Astrocyte (in vitro differentiated cells and primary cell): ENCODE measurements around the gene INSYN1. TPM values are rescaled to one million over a fixed set of nuclear protein-coding genes. Genes with fewer than 3 reads are reported as not detected.
A peak's percentile ranks its signal among the peaks of the same experiment; 100 is the strongest.

ENCODE experiments used
- DNase-seq: peaks from one replicate; pipeline ENCODE4 v3.0.0-alpha.2; 2010; ENCODE audit warnings: low read depth
- FAIRE-seq: peaks from 2 replicates; lab custom pipeline; 2011; peaks lifted over from hg19 to GRCh38; lab: Jason Lieb, UNC
- H2AFZ ChIP-seq: 2 replicates; pipeline ENCODE4 v1.6.0; 2012; ENCODE audit warnings: low read depth, low read length, inconsistent platforms
- H3K27ac ChIP-seq: 2 replicates; pipeline ENCODE4 v1.5.1; 2011; ENCODE audit warnings: low read depth, low read length, inconsistent platforms
- H3K27me3 ChIP-seq: 2 replicates; pipeline ENCODE4 v1.6.0; 2011; ENCODE audit warnings: low read length, inconsistent platforms; ENCODE audit not compliant: insufficient read depth
- H3K36me3 ChIP-seq: 2 replicates; pipeline ENCODE4 v1.5.1; 2011; ENCODE audit warnings: low read length, inconsistent platforms; ENCODE audit not compliant: insufficient read depth
- H3K4me1 ChIP-seq: 2 replicates; pipeline ENCODE4 v1.5.1; 2011; ENCODE audit warnings: low read length, inconsistent platforms; ENCODE audit not compliant: insufficient read depth
- H3K4me2 ChIP-seq: 2 replicates; pipeline ENCODE4 v1.6.0; 2012; ENCODE audit warnings: low read length, inconsistent platforms
- H3K4me3 ChIP-seq: 2 replicates; pipeline ENCODE4 v1.5.1; 2011; ENCODE audit warnings: low read depth, mild to moderate bottlenecking, low read length, inconsistent platforms; ENCODE audit not compliant: insufficient read depth
- H3K79me2 ChIP-seq: 2 replicates; pipeline ENCODE4 v1.6.0; 2012; ENCODE audit warnings: mild to moderate bottlenecking, low read length, inconsistent platforms; ENCODE audit not compliant: insufficient read depth
- H3K9ac ChIP-seq: 2 replicates; pipeline ENCODE4 v1.6.0; 2012; ENCODE audit warnings: mild to moderate bottlenecking, low read length, inconsistent platforms
- H3K9me3 ChIP-seq: 2 replicates; pipeline ENCODE4 v1.5.1; 2012; ENCODE audit warnings: low read depth, mild to moderate bottlenecking, low read length, inconsistent platforms; ENCODE audit not compliant: insufficient read depth
- H4K20me1 ChIP-seq: 2 replicates; pipeline ENCODE4 v1.6.0; 2012; ENCODE audit warnings: low read length, inconsistent platforms; ENCODE audit not compliant: insufficient read depth
- H3K27ac Mint-ChIP-seq: one replicate; pipeline ENCODE4 v1.8.0; 2021; ENCODE audit warnings: mild to moderate bottlenecking, mixed read lengths; ENCODE audit not compliant: unreplicated experiment
- H3K27me3 Mint-ChIP-seq: one replicate; pipeline ENCODE4 v1.8.0; 2021; ENCODE audit warnings: low read depth, mixed read lengths; ENCODE audit not compliant: unreplicated experiment
- H3K36me3 Mint-ChIP-seq: one replicate; pipeline ENCODE4 v1.8.0; 2021; ENCODE audit warnings: low read depth, mixed read lengths; ENCODE audit not compliant: unreplicated experiment
- H3K4me1 Mint-ChIP-seq: one replicate; pipeline ENCODE4 v1.8.0; 2021; ENCODE audit warnings: low read depth, mixed read lengths; ENCODE audit not compliant: unreplicated experiment
- H3K4me3 Mint-ChIP-seq: one replicate; pipeline ENCODE4 v1.8.0; 2021; ENCODE audit warnings: mild to moderate bottlenecking, moderate library complexity, mixed read lengths; ENCODE audit not compliant: unreplicated experiment
- H3K9me3 Mint-ChIP-seq: one replicate; pipeline ENCODE4 v1.8.0; 2021; ENCODE audit warnings: mild to moderate bottlenecking, mixed read lengths; ENCODE audit not compliant: unreplicated experiment
- EZH2 ChIP-seq: IDR thresholded peaks from 2 replicates; pipeline ENCODE4 v1.6.1; 2012; ENCODE audit warnings: mild to moderate bottlenecking, low read length, inconsistent platforms; ENCODE audit not compliant: insufficient read depth
- total RNA-seq: library from RNA; stranded (reverse); gene quantifications from 2 replicates; pipeline ENCODE4 v1.2.1, GENCODE V29; 2021
- TF ChIP-seq, protein P1 (sequence below): IDR thresholded peaks from 2 replicates; pipeline ENCODE4 v1.5.1; 2011; ENCODE audit warnings: low read depth, mild to moderate bottlenecking, inconsistent platforms, low read length, moderate library complexity; ENCODE audit not compliant: insufficient read depth

Gene INSYN1
- total RNA-seq, 1 donor from 2014 or later, result 5.2 TPM

DNA sequence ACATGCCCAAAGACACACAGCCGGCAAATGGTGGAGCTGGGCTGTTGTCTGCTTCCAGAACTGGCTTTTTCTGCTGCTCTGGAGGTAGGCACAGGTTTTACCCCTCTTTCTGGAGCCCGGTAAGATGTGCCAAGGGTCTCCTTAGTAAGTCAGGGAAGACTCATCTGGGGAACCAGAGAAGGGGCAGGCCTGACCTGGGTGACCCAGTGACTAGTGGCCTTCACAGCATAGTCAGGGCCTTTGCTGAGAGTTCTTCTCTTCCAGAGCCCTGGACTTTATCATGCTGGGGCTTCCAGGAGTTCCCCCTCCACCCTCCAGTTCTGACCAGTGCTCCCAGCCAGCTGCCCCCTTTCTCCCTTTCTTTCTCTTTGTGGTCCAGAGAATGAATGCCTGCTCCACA is 65.8 kb downstream of the INSYN1 start:
- H3K4me2 ChIP-seq, result peak overlapping the region; percentile 85
- no peaks in the 10 kb centered on the region for H3K9me3 ChIP-seq
- Mint-ChIP-seq H3K4me1 (peaks cover 40% of the 10 kb centered on the region), H3K27me3 (peaks cover under 1% of the 10 kb centered on the region), H3K9me3 (no peaks in the 10 kb centered on the region), H3K27ac (peak overlapping the region; percentile 43), H3K4me3 (peak overlapping the region; percentile 43), H3K36me3 (no peaks in the 10 kb centered on the region)
- FAIRE-seq, result no peak
- H3K36me3 ChIP-seq, result no peaks in the 10 kb centered on the region
- peaks cover 79% of the 10 kb centered on the region for H3K79me2 ChIP-seq
- DNase-seq, result no peak
- H3K4me1 ChIP-seq, result peaks cover 58% of the 10 kb centered on the region
- H2AFZ ChIP-seq, result no peak overlapping the region
- peak overlapping the region; percentile 22 for H3K4me3 ChIP-seq
- H3K9ac ChIP-seq, result peak overlapping the region; percentile 55
- TF ChIP-seq EZH2, result no peak
- TF ChIP-seq, protein P1, sequence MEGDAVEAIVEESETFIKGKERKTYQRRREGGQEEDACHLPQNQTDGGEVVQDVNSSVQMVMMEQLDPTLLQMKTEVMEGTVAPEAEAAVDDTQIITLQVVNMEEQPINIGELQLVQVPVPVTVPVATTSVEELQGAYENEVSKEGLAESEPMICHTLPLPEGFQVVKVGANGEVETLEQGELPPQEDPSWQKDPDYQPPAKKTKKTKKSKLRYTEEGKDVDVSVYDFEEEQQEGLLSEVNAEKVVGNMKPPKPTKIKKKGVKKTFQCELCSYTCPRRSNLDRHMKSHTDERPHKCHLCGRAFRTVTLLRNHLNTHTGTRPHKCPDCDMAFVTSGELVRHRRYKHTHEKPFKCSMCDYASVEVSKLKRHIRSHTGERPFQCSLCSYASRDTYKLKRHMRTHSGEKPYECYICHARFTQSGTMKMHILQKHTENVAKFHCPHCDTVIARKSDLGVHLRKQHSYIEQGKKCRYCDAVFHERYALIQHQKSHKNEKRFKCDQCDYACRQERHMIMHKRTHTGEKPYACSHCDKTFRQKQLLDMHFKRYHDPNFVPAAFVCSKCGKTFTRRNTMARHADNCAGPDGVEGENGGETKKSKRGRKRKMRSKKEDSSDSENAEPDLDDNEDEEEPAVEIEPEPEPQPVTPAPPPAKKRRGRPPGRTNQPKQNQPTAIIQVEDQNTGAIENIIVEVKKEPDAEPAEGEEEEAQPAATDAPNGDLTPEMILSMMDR, result no peak
- H3K27ac ChIP-seq, result peak overlapping the region; percentile 85
- peaks cover 69% of the 10 kb centered on the region for H4K20me1 ChIP-seq
- no peaks in the 10 kb centered on the region for H3K27me3 ChIP-seq

DNA sequence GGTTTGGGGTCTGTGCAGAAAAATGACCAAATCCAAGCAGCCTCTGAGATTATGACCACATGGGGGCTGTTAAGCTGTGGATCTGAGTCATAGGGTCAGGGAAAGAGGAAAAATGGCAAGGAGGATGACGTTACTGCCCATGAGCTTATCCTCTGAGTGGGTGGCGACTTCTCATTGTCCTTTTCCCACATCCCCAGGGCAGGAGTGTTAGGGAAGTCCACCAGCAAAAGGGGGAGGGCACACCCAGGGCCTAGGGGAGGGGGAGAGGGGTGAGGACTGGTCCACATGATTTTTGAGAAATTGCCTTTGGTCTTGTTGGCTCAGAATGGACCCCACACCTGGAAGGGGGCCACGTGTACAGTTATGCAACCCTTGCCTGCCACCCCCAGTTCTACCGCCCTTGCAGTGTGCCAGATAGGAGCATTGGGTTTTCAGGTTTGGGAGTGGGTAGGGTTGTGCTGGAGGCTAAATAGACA is 66.3 kb downstream of the INSYN1 start:
- Mint-ChIP-seq H3K27me3 (peaks cover 4% of the 10 kb centered on the region), H3K4me3 (peak overlapping the region; percentile 84), H3K27ac (peak overlapping the region; percentile 60), H3K4me1 (peaks cover 43% of the 10 kb centered on the region), H3K9me3 (no peaks in the 10 kb centered on the region), H3K36me3 (no peaks in the 10 kb centered on the region)
- H3K27ac ChIP-seq, result peak overlapping the region; percentile 85
- peaks cover 74% of the 10 kb centered on the region for H3K79me2 ChIP-seq
- peak overlapping the region; percentile 85 for H3K4me2 ChIP-seq
- H3K36me3 ChIP-seq, result no peaks in the 10 kb centered on the region
- DNase-seq, result peak; percentile 95
- no peak overlapping the region for H2AFZ ChIP-seq
- peak overlapping the region; percentile 82 for H3K4me3 ChIP-seq
- H3K4me1 ChIP-seq, result peaks cover 58% of the 10 kb centered on the region
- no peaks in the 10 kb centered on the region for H3K9me3 ChIP-seq
- peaks cover 66% of the 10 kb centered on the region for H4K20me1 ChIP-seq
- H3K9ac ChIP-seq, result peak overlapping the region; percentile 93
- TF ChIP-seq, protein P1, result peak; percentile 13
- no peak for TF ChIP-seq EZH2
- no peaks in the 10 kb centered on the region for H3K27me3 ChIP-seq
- FAIRE-seq, result peak; percentile 65

DNA sequence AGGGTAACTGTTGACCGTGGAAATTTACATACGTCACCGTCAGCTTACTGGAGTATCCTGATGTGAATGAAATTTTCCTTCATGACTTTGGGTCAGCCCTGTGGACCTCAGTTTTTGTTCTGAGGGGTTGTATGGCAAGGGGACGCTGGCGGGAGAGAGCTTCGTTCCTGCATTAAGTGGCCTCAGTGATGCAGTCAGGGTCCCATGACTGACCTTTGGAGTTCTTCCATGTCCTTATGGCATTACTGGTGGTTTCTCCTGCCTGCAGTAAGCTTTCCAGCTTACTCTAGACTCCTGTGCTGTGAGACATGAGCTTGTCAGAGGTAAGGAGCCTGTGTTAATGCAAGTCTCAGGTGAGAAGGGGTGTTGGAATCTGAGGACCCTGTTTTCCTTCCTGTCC is 67.2 kb downstream of the INSYN1 start:
- Histone ChIP-seq H4K20me1 (peaks cover 58% of the 10 kb centered on the region), H3K27ac (peak overlapping the region; percentile 85), H2AFZ (no peak overlapping the region), H3K36me3 (no peaks in the 10 kb centered on the region), H3K9ac (peak overlapping the region; percentile 93), H3K4me3 (peak overlapping the region; percentile 82), H3K4me2 (peak overlapping the region; percentile 85), H3K27me3 (no peaks in the 10 kb centered on the region), H3K4me1 (peaks cover 52% of the 10 kb centered on the region), H3K79me2 (peaks cover 66% of the 10 kb centered on the region), H3K9me3 (no peaks in the 10 kb centered on the region)
- H3K4me1 Mint-ChIP-seq, result peaks cover 48% of the 10 kb centered on the region
- peaks cover 4% of the 10 kb centered on the region for H3K27me3 Mint-ChIP-seq
- DNase-seq, result no peak
- TF ChIP-seq, protein P1, result no peak
- TF ChIP-seq EZH2, result no peak
- H3K9me3 Mint-ChIP-seq, result no peaks in the 10 kb centered on the region
- H3K4me3 Mint-ChIP-seq, result peak overlapping the region; percentile 84
- no peak for FAIRE-seq
- H3K36me3 Mint-ChIP-seq, result no peaks in the 10 kb centered on the region
- H3K27ac Mint-ChIP-seq, result peak overlapping the region; percentile 63
